ENCODE results near the gene L3MBTL2.

- TF ChIP-seq EZH2 (IDR thresholded peaks at IDR 0.05; ENCODE audit: borderline replicate concordance, control insufficient read depth, low read depth, low read length) (no peak), E2F4 (IDR thresholded peaks at IDR 0.05; ENCODE audit: low read depth, low read length) (no peak), CTCF (IDR thresholded peaks at IDR 0.05 in 2 of 3, conservative IDR thresholded peaks at IDR 0.05 in 1 of 3; ENCODE audit: control insufficient read depth in 2 of 3, extremely low read depth in 1 of 3, insufficient read depth in 1 of 3, low read depth in 3 of 3, low read length in 3 of 3) (no peak)
Observed at GRCh38 chr22:41242396-41243117, 37.4 kb downstream of the L3MBTL2 start.

Data from GM12878 (cell line).